Measurements from ENCODE around the gene LDLR. TPM values are rescaled to one million over a fixed set of nuclear protein-coding genes. Genes with fewer than 3 reads are reported as not detected.
"Not testable (repeated sequence)": the region's sequence is repeated elsewhere in the genome, so short reads cannot be mapped to it uniquely, and the experiment has no call there.

LDLR gene
- total RNA-seq, 1 donor from 2014 or later = 12.8 TPM

DNA sequence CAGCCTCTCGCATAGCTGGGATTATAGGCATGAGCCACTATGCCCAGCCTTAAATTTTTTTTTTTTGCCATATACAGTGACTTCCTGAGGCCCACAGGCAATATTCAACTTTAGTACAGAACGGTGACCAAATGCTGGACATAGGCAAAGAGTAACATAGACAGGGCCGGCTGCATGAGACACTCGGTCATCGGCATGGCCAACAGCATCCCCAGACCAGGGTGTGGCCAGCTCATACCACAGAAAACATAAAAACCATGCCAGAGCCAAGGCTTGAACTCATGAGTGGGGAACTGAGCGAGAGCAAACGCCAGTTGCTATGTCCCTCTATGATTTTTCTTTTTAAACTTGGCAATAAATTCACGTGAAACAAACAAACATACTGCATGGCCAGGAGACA lies 91.1 kb downstream of the LDLR start:
- peak; percentile 47 for ATAC-seq

DNA sequence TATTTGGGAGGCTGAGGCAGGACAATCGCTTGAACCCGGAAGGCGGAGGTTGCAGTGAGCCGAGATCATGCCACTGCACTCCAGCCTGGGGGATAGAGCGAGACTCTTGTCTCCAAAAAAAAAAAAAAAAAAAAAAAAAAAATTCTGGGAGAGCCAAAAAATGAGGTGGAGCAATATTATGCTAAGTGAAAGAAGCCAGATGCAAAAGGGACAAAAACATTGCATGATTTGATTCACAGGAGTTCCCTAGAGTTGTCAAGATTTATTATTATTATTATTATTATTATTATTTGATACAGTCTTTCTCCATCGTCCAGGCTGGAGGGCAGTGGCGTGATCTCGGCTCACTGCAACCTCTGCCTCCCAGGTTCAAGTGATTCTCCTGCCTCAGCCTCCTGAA lies 91.7 kb downstream of the LDLR start:
- ATAC-seq = peak; percentile 38
- DNase-seq (ENCODE audit: missing footprints); intact Hi-C loops (cut with DNase I): not testable (repeated sequence)

More for the DNA sequence above, 91.1 kb downstream of the LDLR start:
- DNase-seq (ENCODE audit: missing footprints) = no peak
- intact Hi-C loops (cut with DNase I) = no loop called here

DNA sequence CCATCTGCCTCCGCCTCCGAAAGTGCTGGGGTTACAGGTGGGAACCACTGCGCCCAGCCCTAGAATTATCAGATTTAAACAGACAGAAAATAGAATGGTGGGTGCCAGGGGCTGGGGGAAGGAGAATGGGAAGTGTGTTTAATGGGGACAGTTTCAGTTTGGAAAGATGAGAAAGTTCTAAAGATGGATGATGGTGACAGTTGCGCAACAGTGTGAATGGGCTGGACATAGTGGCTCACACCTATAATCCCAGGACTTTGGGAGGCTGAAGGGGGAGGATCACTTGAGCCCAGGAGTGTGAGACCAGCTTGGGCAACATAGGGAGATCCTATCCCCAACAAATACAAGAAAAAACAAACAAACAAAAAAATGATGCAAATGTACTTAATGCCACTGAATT lies 92.2 kb downstream of the LDLR start:
- DNase-seq (ENCODE audit: missing footprints) (no peak), ATAC-seq (no peak)
- intact Hi-C loops (cut with DNase I) = no loop called here

Small RNA genes within 50 kb of the gene (microRNA-seq; reads per million reads assigned to microRNA genes)
- gene MIR6886 = not detected

Other genes with a start within 250 kb of the LDLR start
- gene C19orf38, start 241.0 kb upstream of the LDLR start, total RNA-seq = 1.5 TPM
- gene CARM1, start 217.9 kb upstream of the LDLR start, total RNA-seq = 39.5 TPM
- 15.2 TPM for gene YIPF2, start 160.8 kb upstream of the LDLR start, total RNA-seq
- gene TIMM29, start 160.7 kb upstream of the LDLR start, total RNA-seq = 15.3 TPM
- 33.8 TPM for gene SMARCA4, start 128.4 kb upstream of the LDLR start, total RNA-seq
- gene SPC24, start 66.3 kb downstream of the LDLR start, total RNA-seq = 8.6 TPM
- gene KANK2, start 108.1 kb downstream of the LDLR start, total RNA-seq = 434 TPM
- gene ANGPTL8, start 150.2 kb downstream of the LDLR start, total RNA-seq = 0.87 TPM
- gene DOCK6, start 173.1 kb downstream of the LDLR start, total RNA-seq = 35.1 TPM
- not detected for gene TSPAN16, start 206.7 kb downstream of the LDLR start, total RNA-seq